ENCODE results near the gene CLIP2. TPM values are rescaled to one million over a fixed set of nuclear protein-coding genes. Genes with fewer than 3 reads are reported as not detected.

CLIP2 gene
- total and polyA plus RNA-seq, 2 of the 4 experiments (the other 2 are of a cell fraction) = 18.1 to 20.7 TPM

GRCh38 chr7:74388880-74389415 lies 99.7 kb downstream of the CLIP2 start:
- Histone ChIP-seq H3K9me1 (ENCODE audit: insufficient read depth, low read length) (no peaks in the 10 kb centered on the region), H4K5ac (ENCODE audit: low read depth, low read length) (no peak overlapping the region), H3K23ac (ENCODE audit: low read depth, low read length) (no peak overlapping the region), H2BK5ac (ENCODE audit: low read depth, low read length, poor library complexity, severe bottlenecking) (no peak overlapping the region), H2BK15ac (ENCODE audit: low read depth, low read length) (no peak overlapping the region), H2AFZ (replicated peaks; ENCODE audit: low read length, poor library complexity) (no peak overlapping the region), H3K9me3 (ENCODE audit: control insufficient read depth, insufficient read depth, low read length) (no peaks in the 10 kb centered on the region), H2AK5ac (ENCODE audit: low read depth, low read length) (no peak overlapping the region), H3K18ac (ENCODE audit: low read depth, low read length) (no peak overlapping the region), H3K27ac (ENCODE audit: insufficient read depth, low read length) (no peak overlapping the region), H3K4me1 (ENCODE audit: control insufficient read depth, insufficient read depth, low read length) (peaks cover 3% of the 10 kb centered on the region), H3K79me1 (ENCODE audit: low read depth in 1 of 2, low read length in 2 of 2) (peaks cover 0 to 11% of the 10 kb centered on the region in 2 experiments; a peak in 2 of 4 replicates), H3K4me2 (ENCODE audit: low read depth, low read length) (no peak overlapping the region), H4K8ac (ENCODE audit: low read depth in 2 of 2, low read length in 2 of 2) (no peak overlapping the region), H3K14ac (replicated peaks; ENCODE audit: low read depth, low read length) (no peak overlapping the region), H2BK20ac (ENCODE audit: low read depth, low read length) (no peak overlapping the region), H2BK120ac (ENCODE audit: low read depth, low read length) (no peak overlapping the region), H3K4me3 (ENCODE audit: insufficient read depth, low read depth, low read length) (no peak overlapping the region), H3K56ac (ENCODE audit: extremely low read depth, insufficient read depth, low read length) (no peak overlapping the region), H4K20me1 (ENCODE audit: insufficient read depth, low read length) (no peaks in the 10 kb centered on the region; the same call in 1 of the 2 replicates), H4K91ac (ENCODE audit: insufficient read depth, low read depth, low read length) (no peak overlapping the region), H3K4ac (ENCODE audit: low read depth, low read length) (no peak overlapping the region), H3K36me3 (ENCODE audit: control insufficient read depth, insufficient read depth, low read length) (peaks cover 40% of the 10 kb centered on the region), H2AK9ac (replicated peaks; ENCODE audit: low read depth, low read length, poor library complexity) (peak overlapping the region; percentile 42), H3K9ac (ENCODE audit: low read depth, low read length) (no peak overlapping the region), H3K27me3 (ENCODE audit: control insufficient read depth, insufficient read depth, low read length) (no peaks in the 10 kb centered on the region)
- ATAC-seq (ENCODE audit: low read depth) (no peak), DNase-seq (no peak)
- POLR2A ChIA-PET (ENCODE audit: unreplicated experiment) = no interaction called here
- TF ChIP-seq RAD21 (IDR thresholded peaks at IDR 0.05; ENCODE audit: low read length) (no peak), RCOR1 (IDR thresholded peaks at IDR 0.05; ENCODE audit: insufficient replicate concordance, low read length) (no peak), MXI1 (IDR thresholded peaks at IDR 0.05; ENCODE audit: borderline replicate concordance, low read depth, low read length) (no peak), MAFK (IDR thresholded peaks at IDR 0.05; ENCODE audit: low read depth, low read length) (no peak), ELK1 (IDR thresholded peaks at IDR 0.05; ENCODE audit: borderline replicate concordance, low read depth, low read length) (no peak), CHD1 (IDR thresholded peaks at IDR 0.05; ENCODE audit: low read depth, low read length) (no peak), CTCF (conservative IDR thresholded peaks at IDR 0.05; ENCODE audit: low read depth, low read length) (no peak), RFX5 (IDR thresholded peaks at IDR 0.05; ENCODE audit: low read depth, low read length) (no peak), CEBPB (IDR thresholded peaks at IDR 0.05; ENCODE audit: low read depth, low read length) (no peak), SMC3 (IDR thresholded peaks at IDR 0.05; ENCODE audit: low read depth, low read length) (no peak), USF2 (IDR thresholded peaks at IDR 0.05; ENCODE audit: low read depth, low read length) (no peak), NFE2L2 (IDR thresholded peaks at IDR 0.05; ENCODE audit: low read depth, low read length) (no peak), FOS (IDR thresholded peaks at IDR 0.05; ENCODE audit: low read depth, low read length) (no peak), MAZ (IDR thresholded peaks at IDR 0.05; ENCODE audit: borderline replicate concordance, low read depth, low read length) (no peak), BHLHE40 (IDR thresholded peaks at IDR 0.05; ENCODE audit: low read depth, low read length) (no peak), POLR2A (IDR thresholded peaks at IDR 0.05; ENCODE audit: low read depth, low read length) (no peak)
- WGBS, 2 experiments (ENCODE audit: extremely low coverage in 2 of 2, insufficient read length in 1 of 2) = 95% methylated on average over 11 of the region's 21 CpGs; no CpG with 5 or more reads in 1 of the 2 experiments
- intact Hi-C loops (cut with micrococcal nuclease) = no loop called here
- dilution Hi-C loops (cut with HindIII; ENCODE audit: low sequenced_read_pairs, unreplicated experiment) = no loop called here
- CTCF ChIA-PET = interaction anchor here (1.4 kb wide), 1 partner anchor 12 kb away, joined by 5 read pairs; no protein-coding TSS in a partner anchor
- in situ Hi-C loops (cut with MboI; ENCODE audit: low sequenced_read_pairs) = no loop called here
- no TSS peak for BruUV-seq (replicated peaks)
